Central memory CD4-positive, alpha-beta T cell (primary cell): Measurements from ENCODE around the gene DDX49.

Source experiments
- DNase-seq: peaks from one replicate; pipeline ENCODE4 v3.0.0; 2022

The DDX49 gene

DNA sequence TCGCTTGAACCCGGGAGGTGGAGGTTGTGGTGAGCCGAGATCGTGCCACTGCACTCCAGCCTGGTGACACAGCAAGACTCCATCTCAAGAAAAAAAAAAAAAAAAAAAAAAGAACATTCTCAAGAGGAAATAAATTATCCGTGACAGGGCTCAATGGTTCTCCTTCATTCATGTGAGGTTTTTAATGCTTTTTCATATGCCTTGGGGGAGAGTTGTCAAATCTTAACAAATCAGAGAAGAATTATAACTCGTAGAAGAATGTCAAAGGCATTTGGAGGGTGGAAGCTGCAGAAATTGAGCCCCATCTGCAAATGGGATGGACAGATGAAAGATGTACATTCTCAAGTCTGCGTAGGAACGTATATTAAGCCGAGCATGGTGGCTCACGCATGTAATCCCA lies 56.4 kb downstream of the DDX49 start:
- no peak for DNase-seq
